ENCODE data around the gene GTF2H1. TPM values are rescaled to one million over a fixed set of nuclear protein-coding genes. Genes with fewer than 3 reads are reported as not detected.

Gene GTF2H1
- polyA plus RNA-seq, 1 of the 3 experiments (the other 2 are of a cell fraction): 31.2 TPM

DNA sequence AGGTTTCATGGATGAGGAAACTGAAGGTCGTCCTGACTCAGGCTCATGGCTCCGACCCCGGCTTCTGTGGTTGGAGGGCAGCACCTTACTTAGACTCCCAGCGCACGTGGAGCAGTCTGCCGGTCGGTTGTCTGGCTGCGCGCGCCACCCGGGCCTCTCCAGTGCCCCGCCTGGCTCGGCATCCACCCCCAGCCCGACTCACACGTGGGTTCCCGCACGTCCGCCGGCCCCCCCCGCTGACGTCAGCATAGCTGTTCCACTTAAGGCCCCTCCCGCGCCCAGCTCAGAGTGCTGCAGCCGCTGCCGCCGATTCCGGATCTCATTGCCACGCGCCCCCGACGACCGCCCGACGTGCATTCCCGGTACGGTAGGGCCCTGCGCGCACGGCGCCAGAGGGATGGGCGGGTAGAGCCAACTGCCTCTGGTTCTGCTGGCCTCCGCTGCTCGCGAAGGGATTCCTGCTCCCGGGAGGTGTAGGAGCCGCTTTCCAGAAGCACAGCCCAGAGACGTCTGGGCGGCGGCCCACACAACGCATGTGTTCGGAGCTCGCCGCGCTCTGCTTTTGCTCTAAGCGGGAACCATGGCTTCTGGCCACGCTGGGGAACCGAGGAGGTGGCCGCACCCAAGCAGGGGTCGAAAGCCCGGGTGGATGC lies 72.0 kb downstream of the GTF2H1 start, which contains the start of gene LDHA (continued):
- TF ChIP-seq FOSL2 (IDR thresholded peaks at IDR 0.05; ENCODE audit: borderline replicate concordance, low read depth) (peak; percentile 47; the same call in 1 of the 2 replicates), FOXJ3 (CRISPR knock-in tag; IDR thresholded peaks at IDR 0.05) (peak; percentile 39; the same call in 1 of the 2 replicates), EZH2phosphoT487 (IDR thresholded peaks at IDR 0.05; ENCODE audit: borderline replicate concordance, low read depth) (no peak), GATA2 (CRISPR knock-in tag; IDR thresholded peaks at IDR 0.05) (no peak), FOXM1 (IDR thresholded peaks at IDR 0.05; ENCODE audit: low read depth) (no peak), RCOR1 (IDR thresholded peaks at IDR 0.05; ENCODE audit: low read length) (no peak)
- TF ChIP-seq, protein P1, sequence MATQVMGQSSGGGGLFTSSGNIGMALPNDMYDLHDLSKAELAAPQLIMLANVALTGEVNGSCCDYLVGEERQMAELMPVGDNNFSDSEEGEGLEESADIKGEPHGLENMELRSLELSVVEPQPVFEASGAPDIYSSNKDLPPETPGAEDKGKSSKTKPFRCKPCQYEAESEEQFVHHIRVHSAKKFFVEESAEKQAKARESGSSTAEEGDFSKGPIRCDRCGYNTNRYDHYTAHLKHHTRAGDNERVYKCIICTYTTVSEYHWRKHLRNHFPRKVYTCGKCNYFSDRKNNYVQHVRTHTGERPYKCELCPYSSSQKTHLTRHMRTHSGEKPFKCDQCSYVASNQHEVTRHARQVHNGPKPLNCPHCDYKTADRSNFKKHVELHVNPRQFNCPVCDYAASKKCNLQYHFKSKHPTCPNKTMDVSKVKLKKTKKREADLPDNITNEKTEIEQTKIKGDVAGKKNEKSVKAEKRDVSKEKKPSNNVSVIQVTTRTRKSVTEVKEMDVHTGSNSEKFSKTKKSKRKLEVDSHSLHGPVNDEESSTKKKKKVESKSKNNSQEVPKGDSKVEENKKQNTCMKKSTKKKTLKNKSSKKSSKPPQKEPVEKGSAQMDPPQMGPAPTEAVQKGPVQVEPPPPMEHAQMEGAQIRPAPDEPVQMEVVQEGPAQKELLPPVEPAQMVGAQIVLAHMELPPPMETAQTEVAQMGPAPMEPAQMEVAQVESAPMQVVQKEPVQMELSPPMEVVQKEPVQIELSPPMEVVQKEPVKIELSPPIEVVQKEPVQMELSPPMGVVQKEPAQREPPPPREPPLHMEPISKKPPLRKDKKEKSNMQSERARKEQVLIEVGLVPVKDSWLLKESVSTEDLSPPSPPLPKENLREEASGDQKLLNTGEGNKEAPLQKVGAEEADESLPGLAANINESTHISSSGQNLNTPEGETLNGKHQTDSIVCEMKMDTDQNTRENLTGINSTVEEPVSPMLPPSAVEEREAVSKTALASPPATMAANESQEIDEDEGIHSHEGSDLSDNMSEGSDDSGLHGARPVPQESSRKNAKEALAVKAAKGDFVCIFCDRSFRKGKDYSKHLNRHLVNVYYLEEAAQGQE (IDR thresholded peaks at IDR 0.05; ENCODE audit: low read depth, low read length): peak; percentile 60; the same call in 1 of the 2 replicates

DNA sequence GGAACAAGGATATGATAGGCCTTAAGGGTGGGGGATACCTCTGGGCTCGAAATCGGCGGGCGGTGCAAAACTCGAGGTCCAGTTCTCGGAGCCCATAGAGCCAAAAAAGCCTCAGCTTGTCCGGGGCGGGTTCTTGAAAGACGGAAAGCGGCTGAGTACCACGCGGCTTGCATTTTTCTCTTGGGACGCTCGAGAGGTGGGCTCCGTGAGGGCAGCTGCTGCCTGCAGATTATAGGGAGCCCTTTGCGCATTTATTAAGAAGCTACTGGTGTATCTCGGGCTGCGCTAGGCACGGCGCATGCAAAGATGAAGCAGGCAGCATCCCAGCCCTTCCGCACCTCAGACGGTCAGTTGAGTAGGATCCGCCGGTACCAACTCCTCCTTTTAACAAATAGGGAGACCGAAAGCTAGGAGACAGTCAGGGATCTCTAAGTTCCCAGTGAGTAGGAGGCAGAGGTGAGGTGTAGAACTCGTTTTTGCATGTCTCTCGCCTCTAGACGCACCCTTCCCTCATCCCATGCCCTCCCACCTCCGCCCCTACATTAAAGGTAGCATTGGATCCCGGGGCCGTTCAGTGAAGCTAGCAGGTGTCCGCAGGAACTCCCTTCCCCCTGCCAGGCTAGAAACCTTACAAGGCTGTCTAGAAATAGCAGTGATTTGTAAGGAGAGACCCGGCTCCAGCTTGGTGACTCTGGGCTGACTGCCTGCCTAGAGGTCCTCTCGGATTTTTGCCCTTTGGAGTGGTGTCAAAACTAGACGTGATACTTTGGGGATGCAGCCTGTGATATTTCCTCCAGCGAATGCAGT lies 72.8 kb downstream of the GTF2H1 start:
- peak overlapping the region; percentile 99 for H3K9ac ChIP-seq
- peak overlapping the region; percentile 97 for H3K4me2 ChIP-seq
- no peaks in the 10 kb centered on the region for H3K9me3 ChIP-seq
- POLR2A ChIA-PET: interaction anchor here (0.8 to 4.0 kb wide), 13 partner anchors 9 to 311 kb away, joined by 3 to 45 read pairs (median 6); partner anchors contain the start of genes GTF2H1, HPS5, TSG101 and UEVLD
- WGBS (ENCODE audit: low lambda C conversion rate): under 1% methylated on average over 29 of the region's 36 CpGs
- H2AFZ ChIP-seq (ENCODE audit: low read depth): no peak overlapping the region
- H4K20me1 ChIP-seq (ENCODE audit: insufficient read depth): peaks cover 46% of the 10 kb centered on the region
- peaks cover 51% of the 10 kb centered on the region for H3F3A ChIP-seq (replicated peaks; ENCODE audit: insufficient read depth)
- peak overlapping the region; percentile 89 to 96 for H3K27ac ChIP-seq (ENCODE audit: low read depth in 2 of 2, low read length in 1 of 2)
- DNase-seq: peak; percentile 30
- H3K4me3 ChIP-seq (ENCODE audit: low read depth in 2 of 2, low read length in 1 of 2): peak overlapping the region; percentile 84 to 98
- H3K27me3 ChIP-seq (ENCODE audit: insufficient read depth): no peaks in the 10 kb centered on the region
- H3K4me1 ChIP-seq (ENCODE audit: control insufficient read depth in 1 of 2, insufficient read depth in 2 of 2, low read depth in 1 of 2, low read length in 1 of 2): peaks cover 12% of the 10 kb centered on the region in 2 experiments; a peak in 3 of 4 replicates
- CTCF ChIA-PET: interaction anchor here (0.8 to 1.4 kb wide), 3 partner anchors 11 to 151 kb away, joined by 3 to 4 read pairs (median 3); no protein-coding TSS in a partner anchor
- no peaks in the 10 kb centered on the region for H3K9me2 ChIP-seq
- peaks cover 61% of the 10 kb centered on the region for H3K79me2 ChIP-seq (ENCODE audit: insufficient read depth)
- H3K36me3 ChIP-seq (replicated peaks in 1 of 2; ENCODE audit: control insufficient read depth in 1 of 2, insufficient read depth in 2 of 2, low read length in 1 of 2): peaks cover 32 to 42% of the 10 kb centered on the region in 2 experiments
- TF ChIP-seq, protein P2, sequence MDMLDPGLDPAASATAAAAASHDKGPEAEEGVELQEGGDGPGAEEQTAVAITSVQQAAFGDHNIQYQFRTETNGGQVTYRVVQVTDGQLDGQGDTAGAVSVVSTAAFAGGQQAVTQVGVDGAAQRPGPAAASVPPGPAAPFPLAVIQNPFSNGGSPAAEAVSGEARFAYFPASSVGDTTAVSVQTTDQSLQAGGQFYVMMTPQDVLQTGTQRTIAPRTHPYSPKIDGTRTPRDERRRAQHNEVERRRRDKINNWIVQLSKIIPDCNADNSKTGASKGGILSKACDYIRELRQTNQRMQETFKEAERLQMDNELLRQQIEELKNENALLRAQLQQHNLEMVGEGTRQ (IDR thresholded peaks at IDR 0.05; ENCODE audit: borderline replicate concordance, low read depth, low read length): no peak
- TF ChIP-seq TAF1 (IDR thresholded peaks at IDR 0.05; ENCODE audit: borderline replicate concordance, low read depth, low read length): no peak
- TF ChIP-seq, protein P3, sequence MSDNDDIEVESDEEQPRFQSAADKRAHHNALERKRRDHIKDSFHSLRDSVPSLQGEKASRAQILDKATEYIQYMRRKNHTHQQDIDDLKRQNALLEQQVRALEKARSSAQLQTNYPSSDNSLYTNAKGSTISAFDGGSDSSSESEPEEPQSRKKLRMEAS (IDR thresholded peaks at IDR 0.05; ENCODE audit: low read depth): no peak

Measured in SK-N-SH (cell line).